Activated CD4-positive, alpha-beta T cell treated with anti-CD3 and anti-CD28 coated beads, Interleukin-2, amount 50 U/mL, for 24 hours (primary cell): ENCODE data around the gene PRKAG1.
"Not testable (repeated sequence)": the region's sequence is repeated elsewhere in the genome, so short reads cannot be mapped to it uniquely, and the experiment has no call there.

Experiments
- DNase-seq, 2 donors: peaks; one replicate each; pipeline ENCODE4 v3.0.0-alpha.2; 2020; ENCODE audit warnings: low read depth in 1 of 2, low spot score in 1 of 2

Gene PRKAG1

DNA sequence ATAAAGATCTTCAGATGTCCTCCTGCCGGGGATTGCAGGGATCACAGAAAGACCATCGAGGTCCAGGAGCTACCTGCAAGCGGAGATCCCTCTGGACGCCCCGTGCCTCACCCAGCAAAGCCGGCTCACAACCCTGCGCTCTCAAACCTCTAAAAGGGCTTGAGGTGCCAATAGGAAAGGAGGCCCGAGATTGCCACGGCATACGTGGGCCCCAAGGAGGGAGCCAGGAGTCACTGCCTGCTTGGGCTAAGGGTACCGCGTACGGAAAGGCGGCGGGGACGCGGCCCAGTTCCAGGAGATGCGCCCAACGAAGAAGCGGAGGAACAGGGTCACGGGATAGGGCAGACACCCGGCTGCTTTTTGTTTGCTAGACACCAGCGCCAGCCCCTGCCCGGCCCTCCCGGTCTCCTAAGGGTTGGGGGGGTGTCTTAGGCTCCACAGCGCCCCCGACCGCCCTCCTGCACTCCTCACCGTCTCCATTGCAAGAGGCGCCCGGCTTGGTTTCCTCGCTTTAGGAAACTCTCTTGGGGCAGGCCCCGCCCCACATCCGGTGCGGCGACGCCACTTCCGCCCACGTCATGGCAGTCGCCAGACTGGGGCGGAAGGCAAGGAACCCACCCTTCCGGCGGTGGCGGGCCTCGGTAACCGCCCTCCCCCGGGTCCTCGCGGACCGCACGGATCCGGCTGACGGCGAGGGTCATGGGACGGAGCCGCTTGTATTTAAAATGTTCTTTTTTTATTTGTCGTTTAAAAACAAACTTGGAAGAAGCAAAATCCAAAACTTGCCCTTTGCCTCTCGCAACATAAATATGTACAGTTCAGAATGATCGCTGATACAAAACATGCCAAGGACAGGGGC is at the start of gene PRKAG1:
Gene PRKAG1 (minus strand): TSS at position 516 of the 859 bp plus-strand sequence. CDS start 36 bp downstream, at position 480.
- DNase-seq, result peak; percentile 89 to 95

DNA sequence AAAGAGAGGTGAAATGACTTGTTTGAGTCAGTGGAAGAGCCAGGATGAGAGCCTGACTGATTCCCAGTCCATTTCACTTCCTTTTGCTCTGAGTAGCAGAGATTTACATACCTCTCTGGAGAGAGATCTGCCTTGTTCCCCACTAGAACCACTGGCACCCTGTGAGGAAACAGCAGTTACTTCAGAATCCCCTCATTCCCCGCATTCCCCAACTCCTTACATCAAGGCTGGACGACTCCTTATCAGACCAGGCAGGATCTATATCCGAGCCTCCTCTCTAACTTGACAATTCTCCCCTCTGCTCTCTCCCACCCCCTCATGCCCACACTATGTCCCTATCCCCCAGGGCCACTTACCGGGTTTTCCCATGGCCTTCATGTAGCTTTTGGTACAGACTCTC is 47.5 kb upstream of the PRKAG1 start:
- DNase-seq, result no peak

DNA sequence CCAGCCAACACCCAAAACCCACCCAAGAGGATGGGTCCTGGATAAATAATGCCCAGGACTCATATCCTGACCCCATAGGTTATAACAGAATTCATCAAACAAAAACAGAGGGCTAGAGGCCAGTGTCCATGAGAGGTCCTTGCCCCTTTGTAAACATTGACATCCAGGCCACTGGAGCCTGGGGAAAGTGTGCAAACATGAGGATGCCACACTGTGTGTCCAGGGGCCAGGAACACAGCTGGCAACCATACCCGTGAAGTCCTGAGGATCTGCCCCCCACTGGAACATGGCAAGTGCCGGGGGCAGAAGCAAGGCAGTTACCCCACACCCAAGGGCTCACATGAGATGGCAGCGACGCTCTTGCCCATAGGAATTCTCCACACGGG is 46.2 kb upstream of the PRKAG1 start:
- DNase-seq, result no peak

DNA sequence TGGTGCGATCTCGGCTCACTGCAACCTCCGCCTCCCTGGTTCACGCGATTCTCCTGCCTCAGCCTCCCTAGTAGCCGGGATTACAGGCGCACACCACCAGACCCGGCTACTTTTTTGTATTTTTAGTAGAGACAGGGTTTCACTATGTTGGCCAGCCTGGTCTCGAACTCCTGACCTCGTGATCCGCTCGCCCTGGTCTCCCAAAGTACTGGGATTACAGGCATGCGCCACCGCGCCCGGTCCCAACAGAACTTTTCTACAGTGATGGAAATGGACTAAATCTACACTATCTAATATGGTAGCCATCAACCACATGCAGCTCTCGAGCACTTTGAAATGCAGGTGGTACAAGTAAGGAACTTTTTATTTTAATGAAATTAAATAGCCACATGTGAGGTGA is 43.3 kb upstream of the PRKAG1 start:
- DNase-seq, result not testable (repeated sequence)

DNA sequence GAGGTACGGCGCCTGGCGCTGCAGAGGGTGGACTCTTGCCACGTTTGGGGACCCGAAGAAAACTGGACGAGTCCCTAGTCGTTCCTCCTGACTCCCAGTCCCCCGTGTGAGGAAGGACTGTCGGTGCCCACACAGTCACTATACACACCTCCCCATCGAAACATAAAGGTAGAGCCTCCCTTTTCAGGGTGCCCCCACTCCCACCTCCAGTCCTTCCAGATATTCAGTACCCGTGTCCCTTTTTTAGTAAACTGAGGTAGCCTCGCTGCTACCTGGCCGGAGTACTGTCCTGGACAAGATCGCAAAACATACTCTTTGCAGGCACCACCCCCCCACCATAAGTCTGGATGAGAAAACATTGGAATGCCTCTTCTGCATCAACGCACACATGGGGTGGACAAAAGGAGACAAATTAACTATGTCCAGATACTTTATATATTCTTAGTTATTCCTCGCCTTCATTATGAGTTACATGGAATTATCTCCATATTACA is 42.6 kb upstream of the PRKAG1 start:
- no peak for DNase-seq

DNA sequence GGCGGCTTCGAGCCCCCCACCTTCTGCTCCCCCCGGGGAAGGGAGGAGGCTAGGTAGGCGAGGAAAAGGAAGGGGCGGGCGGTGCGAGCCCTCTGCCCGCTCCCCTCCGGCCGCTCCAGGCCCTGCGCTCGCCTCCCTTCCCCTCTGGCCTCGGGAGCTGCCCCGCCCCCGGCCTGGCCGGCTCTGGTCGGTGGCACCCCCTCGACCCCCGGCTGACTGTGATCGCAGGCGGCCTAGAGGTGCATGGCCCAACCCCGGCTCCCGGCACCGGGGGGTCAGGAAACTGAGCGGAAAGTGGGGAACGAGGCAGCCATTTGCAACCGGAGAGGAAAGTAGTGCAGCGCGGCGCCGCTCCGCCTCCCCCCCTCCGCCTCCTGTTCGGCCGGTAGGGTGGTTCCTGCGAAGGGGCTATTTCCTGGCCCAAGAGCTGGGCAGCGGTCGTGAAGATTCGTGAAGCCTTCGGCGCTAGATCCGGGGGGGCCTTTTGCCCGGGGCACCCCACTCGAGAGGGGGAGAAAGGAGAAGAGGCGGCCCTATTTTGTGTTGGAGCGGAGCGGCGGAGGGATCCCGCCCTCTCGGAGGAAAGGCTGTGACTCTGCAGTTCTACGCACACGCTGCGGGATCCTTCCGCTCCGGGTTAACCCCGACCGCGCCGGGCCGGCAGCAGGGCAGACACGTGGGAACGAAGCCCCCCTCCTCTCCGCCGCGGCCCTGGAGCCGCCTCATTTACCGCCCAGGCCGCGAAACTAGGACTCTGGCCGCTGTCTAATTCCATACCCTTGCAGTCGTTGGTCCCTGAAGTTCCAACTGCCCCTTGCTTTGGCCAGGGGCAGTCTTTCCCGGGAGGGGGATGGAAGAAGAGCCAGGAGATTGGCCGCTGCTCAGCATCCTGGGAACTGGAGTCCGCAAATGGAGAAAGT is 41.9 kb upstream of the PRKAG1 start, which contains the start of gene KMT2D:
Gene KMT2D (minus strand): TSS at position 558 of the 920 bp plus-strand sequence. CDS start 5,470 bp downstream, outside the sequence.
- DNase-seq, result peak; percentile 77 to 83

DNA sequence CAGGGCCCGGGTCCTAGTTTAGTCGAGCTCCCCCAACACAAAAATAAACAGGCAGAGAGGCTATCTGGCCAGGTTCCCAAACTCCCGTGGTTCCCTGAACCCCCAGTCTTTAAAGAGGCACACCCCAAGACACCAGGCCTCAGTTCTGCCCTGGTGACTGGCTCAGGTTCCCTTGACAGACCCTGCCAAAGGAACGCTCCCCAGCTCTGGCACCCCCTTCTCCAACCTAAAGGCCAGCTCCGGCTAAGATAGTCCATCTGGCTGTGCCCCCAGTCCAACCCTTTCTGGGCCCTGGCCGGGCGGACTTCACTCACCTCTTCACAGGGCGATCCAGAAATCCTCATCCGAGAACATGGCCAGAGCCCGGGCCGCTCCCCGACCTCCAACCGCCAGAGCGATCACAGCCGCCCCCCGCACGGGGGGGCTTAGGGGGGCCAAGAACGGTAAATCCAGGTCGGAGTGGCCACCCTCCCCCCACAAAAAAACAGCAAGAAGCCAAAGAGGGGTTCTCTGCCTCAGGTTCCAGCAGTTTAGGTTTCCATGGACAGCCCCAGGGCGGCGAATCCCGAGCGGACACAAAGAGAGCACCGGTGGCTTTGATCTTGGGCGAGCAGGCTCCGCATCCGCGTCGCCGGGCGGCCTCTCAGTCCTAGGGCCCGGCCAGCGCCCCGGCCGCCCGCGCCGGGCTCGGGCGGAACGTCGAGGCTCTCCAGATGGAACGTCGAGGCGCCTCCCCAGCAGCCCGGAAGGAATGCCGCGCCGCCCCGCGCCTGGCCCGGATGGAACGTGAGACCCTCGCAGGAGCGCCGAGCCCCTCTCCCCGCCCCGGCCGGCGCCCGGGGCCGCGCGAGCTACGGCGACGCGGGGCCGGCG is 41.0 kb upstream of the PRKAG1 start:
- peak in 1 of 2 donors; percentile 13 for DNase-seq

DNA sequence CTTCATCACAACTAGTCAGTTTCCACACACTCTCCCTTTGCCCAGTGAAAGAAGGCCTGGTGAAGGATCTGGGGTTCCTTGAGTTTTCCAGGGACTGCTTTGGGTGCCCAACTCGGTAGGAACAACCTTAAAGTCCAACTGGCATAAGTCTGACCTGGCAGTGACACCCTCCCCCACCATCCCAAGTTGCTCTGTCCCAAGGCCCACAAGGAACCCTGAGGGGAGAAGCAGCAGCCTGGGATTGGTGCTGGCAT is 40.4 kb upstream of the PRKAG1 start:
- DNase-seq, result no peak

DNA sequence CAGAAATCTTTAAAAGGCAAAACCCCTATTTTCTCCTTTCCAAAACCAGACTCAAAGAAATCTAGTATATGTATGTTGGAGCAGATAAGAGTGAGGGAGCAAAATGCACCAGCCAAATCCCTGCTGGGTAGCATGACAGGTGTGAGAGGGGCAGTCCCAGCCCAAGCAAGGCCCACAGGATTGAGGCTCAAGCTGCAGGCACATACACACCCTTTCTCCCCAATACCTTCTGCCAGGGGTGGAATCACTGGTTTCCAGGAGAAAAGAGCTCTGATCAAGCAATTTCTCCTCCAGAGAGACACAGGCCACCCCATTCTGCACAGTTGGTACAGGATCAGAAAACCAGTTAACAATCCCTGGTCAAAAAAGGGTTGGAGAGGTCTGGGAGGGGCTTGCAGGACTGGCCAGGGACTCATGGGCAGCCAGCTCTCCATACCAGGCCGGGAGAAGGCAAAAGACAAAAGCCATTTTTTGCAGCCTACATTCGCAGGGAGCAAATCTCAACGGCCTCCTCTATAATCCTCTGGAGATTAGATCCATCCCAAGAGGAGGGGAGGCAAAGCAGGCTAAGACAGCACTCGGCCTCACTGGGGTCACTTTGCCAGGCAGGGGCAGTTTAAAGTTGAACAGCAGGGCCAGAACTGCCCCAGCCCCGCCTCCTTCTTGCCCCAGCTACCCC is 39.9 kb upstream of the PRKAG1 start:
- DNase-seq, result no peak

DNA sequence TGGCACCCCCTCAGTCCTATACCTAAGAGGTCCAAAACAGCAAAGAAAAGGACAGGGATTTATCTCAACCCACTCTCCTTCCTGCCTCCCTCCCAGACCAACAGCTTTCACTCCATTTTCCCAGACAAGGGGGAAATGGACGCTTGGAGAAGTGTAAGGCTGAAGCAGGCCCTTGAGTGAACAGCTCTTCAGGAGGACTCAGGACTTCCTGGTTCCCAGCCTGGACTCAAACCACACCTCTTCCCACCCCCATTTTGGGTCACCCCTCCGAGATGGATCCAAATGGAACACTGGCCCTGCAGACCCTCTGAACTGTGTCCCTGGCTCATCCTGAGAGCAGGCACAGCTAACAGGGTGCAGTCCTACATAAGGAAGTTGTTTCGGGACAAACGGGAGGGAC is 39.3 kb upstream of the PRKAG1 start:
- no peak for DNase-seq

DNA sequence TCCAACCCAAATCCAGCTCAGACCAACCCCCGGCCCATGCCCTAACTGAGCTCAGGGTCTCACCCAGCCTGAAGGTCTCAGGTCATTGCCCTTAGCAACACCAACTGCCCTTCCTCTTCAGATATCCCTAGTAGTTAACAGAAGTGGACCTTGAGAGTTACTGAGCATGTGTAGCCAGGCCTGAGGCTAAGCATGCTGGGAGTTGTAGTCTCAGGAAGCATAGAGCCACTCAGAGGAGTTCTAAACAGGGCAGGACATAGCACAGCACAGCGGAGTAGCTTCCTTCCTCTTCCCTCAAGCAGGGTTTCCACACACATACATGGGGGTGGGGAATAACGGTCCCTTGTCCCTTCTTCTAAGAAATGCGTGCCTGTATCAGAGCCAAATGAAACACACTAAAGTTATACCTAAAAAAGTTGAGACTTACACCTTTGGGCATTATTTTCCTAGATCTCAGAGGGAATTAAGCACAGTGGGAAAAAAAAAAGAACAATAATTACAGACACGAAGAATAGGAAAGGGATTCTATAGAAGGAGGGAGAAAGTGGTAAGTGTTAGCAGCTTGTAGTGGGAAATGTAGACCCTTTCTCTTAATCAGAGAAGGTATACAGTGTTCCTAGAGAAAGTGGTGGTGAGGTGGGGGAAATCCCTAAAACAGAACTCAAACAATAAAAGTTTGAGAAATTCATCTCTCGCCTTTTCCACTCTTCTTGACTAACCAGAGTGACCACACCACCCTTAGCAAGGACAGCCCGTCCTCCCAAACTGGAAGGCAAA is 37.6 kb upstream of the PRKAG1 start:
- DNase-seq, result no peak

DNA sequence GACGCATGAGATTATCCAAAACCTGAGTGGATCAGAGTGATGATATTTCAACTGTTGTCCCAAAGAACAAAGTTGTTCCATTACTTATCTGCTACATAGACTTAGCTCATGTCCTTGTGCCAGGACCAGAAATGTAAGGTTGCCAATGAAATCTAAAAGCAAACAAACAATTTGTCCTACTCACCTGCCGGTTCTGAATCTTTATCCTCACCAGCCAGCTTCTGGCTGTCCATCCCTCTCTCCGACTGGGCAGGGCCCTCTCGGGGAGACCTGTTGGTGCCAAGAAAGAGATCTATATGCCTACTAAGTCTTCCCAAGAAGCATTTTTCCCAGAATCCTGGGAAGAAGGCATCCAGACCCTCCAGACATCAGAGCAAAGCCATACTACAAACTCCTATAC is 36.5 kb upstream of the PRKAG1 start:
- DNase-seq, result no peak

DNA sequence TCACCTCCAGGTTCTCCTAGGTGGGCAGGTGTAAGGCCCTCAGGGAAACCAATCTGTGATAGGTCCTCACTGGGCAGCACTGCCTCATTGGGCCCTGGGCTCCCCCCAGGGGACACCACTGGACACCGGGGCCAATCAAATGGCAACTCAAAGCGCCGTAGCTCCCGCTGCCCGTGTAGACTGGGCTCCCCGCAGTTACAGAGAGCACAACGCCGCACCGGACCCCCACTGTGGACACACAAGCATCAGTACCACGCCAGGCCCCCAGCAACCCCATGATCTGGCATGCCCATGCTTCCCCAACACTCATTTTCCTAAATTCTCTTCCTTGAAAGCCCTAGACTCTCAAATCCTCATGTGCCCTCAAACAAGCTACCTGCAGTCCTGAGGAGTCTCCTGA is 35.9 kb upstream of the PRKAG1 start:
- DNase-seq, result no peak

DNA sequence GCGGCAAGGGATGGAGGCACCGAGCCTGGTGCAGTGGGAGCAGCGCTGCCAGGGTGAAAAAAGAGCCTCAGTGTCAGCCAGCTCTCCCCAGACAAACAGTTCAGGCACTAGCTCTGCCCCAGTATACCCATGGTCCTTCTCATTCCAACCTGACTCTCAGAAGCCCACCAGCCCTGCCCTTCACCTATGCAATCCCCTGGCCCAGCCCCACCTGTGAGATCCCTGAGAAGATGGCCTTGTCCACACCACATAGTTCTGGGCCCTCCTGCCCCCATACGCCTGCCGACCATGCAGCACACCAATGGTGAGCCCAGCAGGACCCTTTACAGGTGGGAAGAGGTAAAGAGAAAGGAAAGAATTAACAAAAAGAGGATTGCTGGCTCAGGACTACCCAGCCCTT is 35.5 kb upstream of the PRKAG1 start:
- DNase-seq, result no peak

DNA sequence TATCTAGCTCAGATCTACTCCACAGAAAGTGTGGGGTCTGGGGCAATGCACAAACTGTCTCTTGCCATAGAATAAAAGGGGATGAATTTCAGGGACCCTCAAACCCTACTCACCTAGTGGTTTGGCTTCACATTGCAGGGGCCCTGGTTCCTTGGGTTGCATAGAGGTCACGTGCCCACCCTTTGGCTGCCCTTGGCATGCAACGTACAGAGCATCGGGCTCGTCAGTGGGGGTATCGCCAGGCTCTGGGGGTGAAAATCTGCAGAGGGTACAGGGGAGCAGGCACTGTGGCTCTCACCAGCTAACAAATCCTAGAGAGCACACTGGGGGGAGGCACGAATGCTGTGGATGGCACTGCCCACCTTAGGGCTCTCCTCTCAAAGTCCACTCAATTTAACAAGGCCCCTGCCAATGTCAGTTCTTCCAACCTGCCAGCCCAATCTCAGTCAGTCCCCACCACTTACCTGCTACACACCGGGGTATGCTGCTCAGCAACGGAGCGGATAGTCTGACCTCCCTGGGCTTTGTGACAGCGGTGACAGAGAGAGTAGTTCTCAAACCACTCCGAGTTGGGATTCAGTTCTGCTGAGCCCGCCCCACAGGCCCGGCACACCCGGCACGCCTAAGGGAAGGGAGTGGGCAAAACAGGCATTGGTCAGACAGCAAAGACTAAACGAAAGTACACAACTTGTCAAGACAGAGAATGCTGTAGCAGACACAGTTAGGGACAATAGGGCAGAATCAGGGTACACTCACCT is 34.1 kb upstream of the PRKAG1 start:
- DNase-seq, result no peak

DNA sequence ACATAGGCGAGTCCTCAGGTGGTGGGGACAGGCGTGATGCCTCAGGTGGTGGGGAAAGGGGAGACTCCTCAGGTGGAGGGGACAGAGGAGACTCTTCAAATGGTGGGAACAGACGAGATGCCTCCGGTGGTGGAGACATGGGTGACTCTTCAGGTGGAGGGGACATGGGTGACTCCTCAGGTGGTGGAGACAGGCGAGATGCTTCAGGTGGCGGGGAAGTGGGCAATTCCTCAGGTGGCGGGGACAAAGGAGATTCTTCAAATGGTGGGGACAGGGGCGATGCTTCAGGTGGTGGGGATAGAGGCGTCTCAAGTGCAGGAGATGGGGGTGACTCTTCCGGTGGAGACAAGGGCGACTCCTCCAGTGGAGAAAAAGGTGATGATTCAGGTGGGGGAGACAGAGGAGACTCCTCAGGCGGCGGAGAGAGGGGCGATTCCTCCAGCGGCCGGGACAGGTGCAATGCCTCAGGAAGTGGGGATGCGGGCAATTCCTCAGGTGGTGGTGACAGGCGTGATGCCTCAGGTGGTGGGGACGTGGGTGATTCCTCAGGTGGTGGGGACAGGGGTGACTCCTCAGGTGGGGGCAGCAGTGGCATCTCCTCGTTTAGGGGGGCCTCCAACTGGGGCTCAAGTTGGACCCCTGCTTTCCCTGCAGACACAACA is 33.3 kb upstream of the PRKAG1 start:
- no peak for DNase-seq

DNA sequence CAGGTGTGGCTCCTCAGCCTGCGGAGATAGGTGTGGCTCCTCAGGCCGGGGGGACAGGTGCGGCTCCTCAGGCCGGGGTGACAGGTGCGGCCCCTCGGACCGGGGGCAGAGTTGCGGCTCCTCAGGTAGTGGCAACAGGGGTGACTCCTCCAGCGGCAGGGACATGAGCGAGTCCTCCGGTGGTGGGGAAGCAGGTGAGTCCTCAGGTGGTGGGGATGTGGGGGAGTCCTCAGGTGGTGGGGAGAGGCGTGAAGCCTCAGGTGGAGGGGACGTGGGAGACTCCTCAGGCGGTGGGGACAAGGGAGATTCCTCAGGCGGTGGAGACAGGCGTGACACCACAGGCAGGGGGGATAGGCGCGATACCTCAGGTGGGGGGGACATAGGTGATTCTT is 32.8 kb upstream of the PRKAG1 start:
- DNase-seq, result no peak
